ENCODE measurements around the gene C12orf57.

GRCh38 chr12:6960593-6961277 lies 16.9 kb downstream of the C12orf57 start:
- TF ChIP-seq CTCF (IDR thresholded peaks at IDR 0.05) = no peak
- no peak for TF ChIP-seq ZFX (IDR thresholded peaks at IDR 0.05; ENCODE audit: borderline replicate concordance)
